ENCODE results near the gene ZNF598. TPM values are rescaled to one million over a fixed set of nuclear protein-coding genes. Genes with fewer than 3 reads are reported as not detected.
A peak's percentile ranks its signal among the peaks of the same experiment; 100 is the strongest.

Gene ZNF598
- polyA plus RNA-seq, 1 donor from 2014 or later: 22.1 TPM

- H3K4me3 ChIP-seq (ENCODE audit: low read length): peak overlapping the region; percentile 88
- H3K27me3 ChIP-seq (ENCODE audit: insufficient read depth, low read depth, low read length): peaks cover 21% of the 10 kb centered on the region
- peak overlapping the region; percentile 33 for H2AFZ ChIP-seq (ENCODE audit: low read depth, low read length)
- no peak for TF ChIP-seq TAF1 (IDR thresholded peaks at IDR 0.05; ENCODE audit: low read depth)
- TF ChIP-seq, protein P1, sequence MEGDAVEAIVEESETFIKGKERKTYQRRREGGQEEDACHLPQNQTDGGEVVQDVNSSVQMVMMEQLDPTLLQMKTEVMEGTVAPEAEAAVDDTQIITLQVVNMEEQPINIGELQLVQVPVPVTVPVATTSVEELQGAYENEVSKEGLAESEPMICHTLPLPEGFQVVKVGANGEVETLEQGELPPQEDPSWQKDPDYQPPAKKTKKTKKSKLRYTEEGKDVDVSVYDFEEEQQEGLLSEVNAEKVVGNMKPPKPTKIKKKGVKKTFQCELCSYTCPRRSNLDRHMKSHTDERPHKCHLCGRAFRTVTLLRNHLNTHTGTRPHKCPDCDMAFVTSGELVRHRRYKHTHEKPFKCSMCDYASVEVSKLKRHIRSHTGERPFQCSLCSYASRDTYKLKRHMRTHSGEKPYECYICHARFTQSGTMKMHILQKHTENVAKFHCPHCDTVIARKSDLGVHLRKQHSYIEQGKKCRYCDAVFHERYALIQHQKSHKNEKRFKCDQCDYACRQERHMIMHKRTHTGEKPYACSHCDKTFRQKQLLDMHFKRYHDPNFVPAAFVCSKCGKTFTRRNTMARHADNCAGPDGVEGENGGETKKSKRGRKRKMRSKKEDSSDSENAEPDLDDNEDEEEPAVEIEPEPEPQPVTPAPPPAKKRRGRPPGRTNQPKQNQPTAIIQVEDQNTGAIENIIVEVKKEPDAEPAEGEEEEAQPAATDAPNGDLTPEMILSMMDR (IDR thresholded peaks at IDR 0.05; ENCODE audit: poor library complexity, severe bottlenecking): no peak
- no peak for TF ChIP-seq EZH2 (IDR thresholded peaks at IDR 0.05; ENCODE audit: borderline replicate concordance, insufficient read depth, low read length, poor library complexity, severe bottlenecking)
- no peak for TF ChIP-seq RAD21 (conservative IDR thresholded peaks at IDR 0.05)
- TF ChIP-seq EP300 (conservative IDR thresholded peaks at IDR 0.05; ENCODE audit: poor library complexity, severe bottlenecking): no peak
- no peak for TF ChIP-seq MXI1 (conservative IDR thresholded peaks at IDR 0.05; ENCODE audit: poor library complexity, severe bottlenecking)
- TF ChIP-seq, protein P2, sequence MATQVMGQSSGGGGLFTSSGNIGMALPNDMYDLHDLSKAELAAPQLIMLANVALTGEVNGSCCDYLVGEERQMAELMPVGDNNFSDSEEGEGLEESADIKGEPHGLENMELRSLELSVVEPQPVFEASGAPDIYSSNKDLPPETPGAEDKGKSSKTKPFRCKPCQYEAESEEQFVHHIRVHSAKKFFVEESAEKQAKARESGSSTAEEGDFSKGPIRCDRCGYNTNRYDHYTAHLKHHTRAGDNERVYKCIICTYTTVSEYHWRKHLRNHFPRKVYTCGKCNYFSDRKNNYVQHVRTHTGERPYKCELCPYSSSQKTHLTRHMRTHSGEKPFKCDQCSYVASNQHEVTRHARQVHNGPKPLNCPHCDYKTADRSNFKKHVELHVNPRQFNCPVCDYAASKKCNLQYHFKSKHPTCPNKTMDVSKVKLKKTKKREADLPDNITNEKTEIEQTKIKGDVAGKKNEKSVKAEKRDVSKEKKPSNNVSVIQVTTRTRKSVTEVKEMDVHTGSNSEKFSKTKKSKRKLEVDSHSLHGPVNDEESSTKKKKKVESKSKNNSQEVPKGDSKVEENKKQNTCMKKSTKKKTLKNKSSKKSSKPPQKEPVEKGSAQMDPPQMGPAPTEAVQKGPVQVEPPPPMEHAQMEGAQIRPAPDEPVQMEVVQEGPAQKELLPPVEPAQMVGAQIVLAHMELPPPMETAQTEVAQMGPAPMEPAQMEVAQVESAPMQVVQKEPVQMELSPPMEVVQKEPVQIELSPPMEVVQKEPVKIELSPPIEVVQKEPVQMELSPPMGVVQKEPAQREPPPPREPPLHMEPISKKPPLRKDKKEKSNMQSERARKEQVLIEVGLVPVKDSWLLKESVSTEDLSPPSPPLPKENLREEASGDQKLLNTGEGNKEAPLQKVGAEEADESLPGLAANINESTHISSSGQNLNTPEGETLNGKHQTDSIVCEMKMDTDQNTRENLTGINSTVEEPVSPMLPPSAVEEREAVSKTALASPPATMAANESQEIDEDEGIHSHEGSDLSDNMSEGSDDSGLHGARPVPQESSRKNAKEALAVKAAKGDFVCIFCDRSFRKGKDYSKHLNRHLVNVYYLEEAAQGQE (IDR thresholded peaks at IDR 0.05; ENCODE audit: borderline replicate concordance): no peak
- no peak for TF ChIP-seq POLR2AphosphoS5 (IDR thresholded peaks at IDR 0.05)
- no peak for TF ChIP-seq SMC3 (conservative IDR thresholded peaks at IDR 0.05; ENCODE audit: poor library complexity)
- H3K9me3 ChIP-seq (ENCODE audit: low read length): no peaks in the 10 kb centered on the region
- peak overlapping the region; percentile 80 for H3K9ac ChIP-seq (ENCODE audit: low read length)
- no peaks in the 10 kb centered on the region for H3K9me2 ChIP-seq (ENCODE audit: insufficient read depth, low read length)
- H4K20me1 ChIP-seq (ENCODE audit: insufficient read depth): no peaks in the 10 kb centered on the region
- no peaks in the 10 kb centered on the region for H3K79me2 ChIP-seq (replicated peaks; ENCODE audit: insufficient read depth, low read length)
- no peaks in the 10 kb centered on the region for H3K36me3 ChIP-seq (ENCODE audit: insufficient read depth, low read length)
- no peaks in the 10 kb centered on the region for H3F3A ChIP-seq (ENCODE audit: insufficient read depth, low read length, poor library complexity, severe bottlenecking)
- no peak overlapping the region for H3K27ac ChIP-seq (ENCODE audit: low read length)
- H3K4me2 ChIP-seq (ENCODE audit: low read length): no peak overlapping the region
Observed at GRCh38 chr16:1990101-1990350, 19.6 kb downstream of the ZNF598 start.

- H3K27me3 ChIP-seq (ENCODE audit: insufficient read depth, low read depth, low read length): peaks cover 21% of the 10 kb centered on the region
- peak within 1 kb of the TSS; percentile 78 for H3K4me2 ChIP-seq (ENCODE audit: low read length)
- H3K27ac ChIP-seq (ENCODE audit: low read length): no peak within 1 kb of the TSS
Observed at GRCh38 chr16:1989209-1990100, 20.2 kb downstream of the ZNF598 start, which contains the start of gene SYNGR3. SYNGR3 (plus strand) TSS chr16:1989970; CDS start chr16:1990103, 133 bp downstream.

More at GRCh38 chr16:1989209-1990100, 20.2 kb downstream of the ZNF598 start, which contains the start of gene SYNGR3:
- Histone ChIP-seq H4K20me1 (ENCODE audit: insufficient read depth) (no peaks in the 10 kb centered on the region), H3K36me3 (ENCODE audit: insufficient read depth, low read length) (no peaks in the 10 kb centered on the region), H3K9ac (ENCODE audit: low read length) (peak within 1 kb of the TSS; percentile 80), H3K9me2 (ENCODE audit: insufficient read depth, low read length) (no peaks in the 10 kb centered on the region), H3K4me3 (ENCODE audit: low read length) (peak within 1 kb of the TSS; percentile 88), H3K79me2 (replicated peaks; ENCODE audit: insufficient read depth, low read length) (no peaks in the 10 kb centered on the region), H3F3A (ENCODE audit: insufficient read depth, low read length, poor library complexity, severe bottlenecking) (no peaks in the 10 kb centered on the region), H3K9me3 (ENCODE audit: low read length) (no peaks in the 10 kb centered on the region), H2AFZ (ENCODE audit: low read depth, low read length) (peak within 1 kb of the TSS; percentile 33)
- TF ChIP-seq POLR2AphosphoS5 (IDR thresholded peaks at IDR 0.05): peak; percentile 81
- TF ChIP-seq EP300 (conservative IDR thresholded peaks at IDR 0.05; ENCODE audit: poor library complexity, severe bottlenecking): no peak
